Neural progenitor cell (in vitro differentiated cells): ENCODE measurements around the gene KIF15. TPM values are rescaled to one million over a fixed set of nuclear protein-coding genes. Genes with fewer than 3 reads are reported as not detected.

Source experiments
- DNase-seq: peaks from one replicate; pipeline ENCODE4 v3.0.0-alpha.2; 2016; ENCODE audit warnings: low spot score
- H2AFZ ChIP-seq: fragments of 200-600 bp; sonication (generic); replicated peaks from 2 replicates; pipeline ENCODE4 v1.6.1; 2016; ENCODE audit warnings: antibody characterized with exemption
- H3F3A ChIP-seq: fragments of 200-600 bp; sonication (generic); 2 replicates; pipeline ENCODE4 v1.6.1; 2016; ENCODE audit warnings: antibody characterized with exemption, low read depth
- H3K27ac ChIP-seq: fragments of 200-600 bp; sonication (generic); 2 replicates; pipeline ENCODE4 v1.5.1; 2016; ENCODE audit warnings: mild to moderate bottlenecking
- H3K27me3 ChIP-seq: fragments of 200-600 bp; sonication (generic); 2 replicates; pipeline ENCODE4 v1.6.1; 2016; ENCODE audit warnings: mild to moderate bottlenecking, moderate library complexity
- H3K36me3 ChIP-seq: fragments of 200-600 bp; sonication (generic); 2 replicates; pipeline ENCODE4 v1.5.1; 2016
- H3K4me1 ChIP-seq: fragments of 200-600 bp; sonication (generic); 2 replicates; pipeline ENCODE4 v1.6.1; 2016; ENCODE audit warnings: mixed run types
- H3K4me2 ChIP-seq: fragments of 200-600 bp; sonication (generic); 2 replicates; pipeline ENCODE4 v1.6.1; 2016
- H3K4me3 ChIP-seq: fragments of 200-600 bp; sonication (generic); 2 replicates; pipeline ENCODE4 v1.5.1; 2016
- H3K79me2 ChIP-seq: fragments of 200-600 bp; sonication (generic); 2 replicates; pipeline ENCODE4 v1.6.1; 2016; ENCODE audit warnings: low read depth
- H3K9ac ChIP-seq: fragments of 200-600 bp; sonication (generic); 2 replicates; pipeline ENCODE4 v1.6.1; 2016
- H3K9me3 ChIP-seq: fragments of 200-600 bp; sonication (generic); 2 replicates; pipeline ENCODE4 v1.5.1; 2016; ENCODE audit warnings: low read depth
- H4K20me1 ChIP-seq: fragments of 200-600 bp; sonication (generic); 2 replicates; pipeline ENCODE4 v1.6.1; 2016; ENCODE audit warnings: low read depth
- H3K27ac Mint-ChIP-seq: 3 replicates; pipeline ENCODE4 v1.8.0; 2021; ENCODE audit warnings: mixed read lengths
- H3K27me3 Mint-ChIP-seq: 2 replicates; pipeline ENCODE4 v1.8.0; 2022; ENCODE audit warnings: low read depth, mild to moderate bottlenecking, inconsistent platforms, moderate library complexity, mixed read lengths; ENCODE audit not compliant: insufficient read depth
- H3K36me3 Mint-ChIP-seq: 3 replicates; pipeline ENCODE4 v1.8.0; 2021; ENCODE audit warnings: mixed read lengths
- H3K4me1 Mint-ChIP-seq: 3 replicates; pipeline ENCODE4 v1.8.0; 2021; ENCODE audit warnings: mixed read lengths
- H3K4me3 Mint-ChIP-seq: 3 replicates; pipeline ENCODE4 v1.8.0; 2021; ENCODE audit warnings: mild to moderate bottlenecking, moderate library complexity, mixed read lengths
- H3K9me3 Mint-ChIP-seq: 3 replicates; pipeline ENCODE4 v1.8.0; 2020; ENCODE audit warnings: mixed read lengths
- EZH2 ChIP-seq: fragments of 200-600 bp; sonication (generic); IDR thresholded peaks from 2 replicates; pipeline ENCODE4 v1.6.1; 2017; ENCODE audit warnings: antibody characterized with exemption, mild to moderate bottlenecking, moderate library complexity
- EZH2phosphoT487 ChIP-seq: fragments of 200-600 bp; sonication (generic); IDR thresholded peaks from 2 replicates; pipeline ENCODE4 v1.6.1; 2017; ENCODE audit warnings: antibody characterized with exemption
- total RNA-seq: library from RNA; depleted of rRNA; stranded (reverse); fragments of >200 nt; gene quantifications from 2 replicates; pipeline ENCODE4 v1.2.3, GENCODE V29; 2015; ENCODE audit warnings: low replicate concordance
- TF ChIP-seq, protein P1 (sequence below): fragments of 200-600 bp; sonication (generic); IDR thresholded peaks from 2 replicates; pipeline ENCODE4 v1.5.1; 2017; ENCODE audit warnings: antibody characterized with exemption, mild to moderate bottlenecking

KIF15 gene
- total RNA-seq, 1 donor from 2014 or later = 83.4 TPM

DNA sequence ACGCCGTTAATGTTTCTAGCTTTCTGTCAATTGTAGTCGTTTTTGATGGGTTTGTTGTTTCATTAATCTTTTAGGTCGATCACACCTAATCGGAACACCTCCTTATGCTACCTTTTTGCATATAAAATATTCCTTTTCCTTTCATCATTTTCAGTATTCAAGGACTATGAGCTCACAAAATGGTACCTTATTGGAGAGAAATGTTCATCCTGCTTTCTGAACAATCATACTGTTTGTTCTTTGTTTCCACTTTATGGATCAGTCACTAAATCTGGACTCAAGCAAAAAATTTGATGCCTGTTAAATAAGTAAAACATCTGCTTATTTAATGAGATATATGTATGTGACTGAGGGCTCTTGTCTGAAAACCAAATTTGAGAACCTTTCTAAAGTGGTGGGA is 1.1 kb downstream of the KIF15 start:
- Histone ChIP-seq H3K9me3 (peaks cover 7% of the 10 kb centered on the region), H3K27me3 (no peaks in the 10 kb centered on the region), H3K36me3 (peaks cover 26% of the 10 kb centered on the region), H3K27ac (no peak overlapping the region), H3K4me2 (peak overlapping the region; percentile 93), H3K4me1 (no peaks in the 10 kb centered on the region), H3K9ac (peak overlapping the region; percentile 71), H3F3A (peaks cover 10% of the 10 kb centered on the region), H3K4me3 (peak overlapping the region; percentile 95), H4K20me1 (no peaks in the 10 kb centered on the region), H3K79me2 (peaks cover 95% of the 10 kb centered on the region), H2AFZ (peak overlapping the region; percentile 87)
- TF ChIP-seq EZH2 (no peak), EZH2phosphoT487 (no peak)
- TF ChIP-seq, protein P1, sequence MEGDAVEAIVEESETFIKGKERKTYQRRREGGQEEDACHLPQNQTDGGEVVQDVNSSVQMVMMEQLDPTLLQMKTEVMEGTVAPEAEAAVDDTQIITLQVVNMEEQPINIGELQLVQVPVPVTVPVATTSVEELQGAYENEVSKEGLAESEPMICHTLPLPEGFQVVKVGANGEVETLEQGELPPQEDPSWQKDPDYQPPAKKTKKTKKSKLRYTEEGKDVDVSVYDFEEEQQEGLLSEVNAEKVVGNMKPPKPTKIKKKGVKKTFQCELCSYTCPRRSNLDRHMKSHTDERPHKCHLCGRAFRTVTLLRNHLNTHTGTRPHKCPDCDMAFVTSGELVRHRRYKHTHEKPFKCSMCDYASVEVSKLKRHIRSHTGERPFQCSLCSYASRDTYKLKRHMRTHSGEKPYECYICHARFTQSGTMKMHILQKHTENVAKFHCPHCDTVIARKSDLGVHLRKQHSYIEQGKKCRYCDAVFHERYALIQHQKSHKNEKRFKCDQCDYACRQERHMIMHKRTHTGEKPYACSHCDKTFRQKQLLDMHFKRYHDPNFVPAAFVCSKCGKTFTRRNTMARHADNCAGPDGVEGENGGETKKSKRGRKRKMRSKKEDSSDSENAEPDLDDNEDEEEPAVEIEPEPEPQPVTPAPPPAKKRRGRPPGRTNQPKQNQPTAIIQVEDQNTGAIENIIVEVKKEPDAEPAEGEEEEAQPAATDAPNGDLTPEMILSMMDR = no peak
- H3K27ac Mint-ChIP-seq = peak overlapping the region; percentile 74
- DNase-seq = no peak
- peaks cover 8% of the 10 kb centered on the region for H3K4me1 Mint-ChIP-seq
- H3K36me3 Mint-ChIP-seq = peaks cover 61% of the 10 kb centered on the region
- H3K4me3 Mint-ChIP-seq = peak overlapping the region; percentile 93
- H3K9me3 Mint-ChIP-seq = peaks cover 58% of the 10 kb centered on the region
- peaks cover 12% of the 10 kb centered on the region for H3K27me3 Mint-ChIP-seq

DNA sequence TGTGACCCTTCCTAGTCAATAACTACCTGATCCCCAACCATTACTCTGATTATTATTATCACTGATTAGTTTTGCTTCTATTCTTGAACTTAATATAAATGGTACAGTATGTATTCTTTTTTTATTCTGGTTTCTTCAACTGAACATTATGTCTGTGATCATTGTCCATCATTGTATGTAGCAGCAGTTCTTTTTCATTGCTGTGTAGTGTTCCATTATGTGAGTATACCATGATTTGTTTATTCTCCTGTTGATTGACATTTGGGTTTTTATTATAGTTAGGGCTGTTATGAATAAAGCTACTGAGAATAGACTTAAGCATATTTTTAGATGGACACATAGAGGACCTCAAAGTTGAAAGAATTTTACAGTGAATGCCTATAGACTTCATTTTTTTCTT is 2.7 kb downstream of the KIF15 start:
- no peak overlapping the region for H3K4me3 ChIP-seq
- Mint-ChIP-seq H3K27ac (no peak overlapping the region), H3K27me3 (peaks cover 12% of the 10 kb centered on the region), H3K36me3 (peaks cover 59% of the 10 kb centered on the region), H3K9me3 (peaks cover 57% of the 10 kb centered on the region), H3K4me1 (peaks cover 8% of the 10 kb centered on the region), H3K4me3 (peak overlapping the region; percentile 31)
- peaks cover 4% of the 10 kb centered on the region for H3K9me3 ChIP-seq
- no peaks in the 10 kb centered on the region for H3K4me1 ChIP-seq
- H4K20me1 ChIP-seq = no peaks in the 10 kb centered on the region
- H2AFZ ChIP-seq = no peak overlapping the region
- H3K79me2 ChIP-seq = peaks cover 95% of the 10 kb centered on the region
- TF ChIP-seq EZH2phosphoT487 (no peak), EZH2 (no peak)
- TF ChIP-seq, protein P1 = no peak
- H3K27ac ChIP-seq = no peak overlapping the region
- H3K4me2 ChIP-seq = no peak overlapping the region
- H3K27me3 ChIP-seq = no peaks in the 10 kb centered on the region
- no peak for DNase-seq
- H3K36me3 ChIP-seq = peaks cover 16% of the 10 kb centered on the region
- peaks cover 10% of the 10 kb centered on the region for H3F3A ChIP-seq
- no peak overlapping the region for H3K9ac ChIP-seq

DNA sequence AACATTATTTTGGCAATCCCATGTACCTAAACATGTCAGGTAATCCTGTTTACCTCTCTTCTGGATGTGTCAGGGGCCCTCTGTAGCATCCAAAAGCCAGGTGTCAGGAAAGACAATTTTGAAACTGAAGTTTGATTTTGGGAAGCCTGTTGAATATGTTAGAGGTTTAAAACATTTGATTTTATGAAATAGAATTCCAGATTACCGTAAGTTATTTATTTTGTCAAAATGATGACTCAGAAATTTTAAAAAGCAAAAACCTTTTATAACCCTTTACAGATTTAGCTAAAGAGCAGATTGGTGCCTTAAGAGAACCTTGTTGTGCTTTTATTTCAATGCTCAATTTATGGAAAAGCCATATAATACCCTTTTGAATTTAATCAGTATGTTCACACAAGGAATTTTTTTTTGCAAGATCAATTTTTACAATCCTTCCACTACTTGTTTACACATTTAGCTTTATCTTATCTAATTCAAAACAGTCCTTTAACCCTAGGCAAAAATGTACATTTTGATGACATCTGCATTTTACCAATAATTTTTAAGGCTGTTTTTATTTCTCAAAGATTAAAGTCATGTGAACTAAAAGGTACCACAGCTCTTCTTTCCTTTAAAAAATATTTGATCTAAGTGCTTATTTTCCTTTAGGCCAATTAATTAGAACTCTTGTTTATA is 10.0 kb downstream of the KIF15 start:
- no peak overlapping the region for H3K4me3 Mint-ChIP-seq

More for the DNA sequence above, 10.0 kb downstream of the KIF15 start:
- Histone ChIP-seq H3K27me3 (no peaks in the 10 kb centered on the region), H3K36me3 (peaks cover 36% of the 10 kb centered on the region), H3K4me2 (no peak overlapping the region), H3K79me2 (peaks cover 81% of the 10 kb centered on the region), H3K9me3 (peaks cover 30% of the 10 kb centered on the region), H3K4me3 (no peak overlapping the region), H2AFZ (no peak overlapping the region), H4K20me1 (no peaks in the 10 kb centered on the region), H3K9ac (no peak overlapping the region), H3K4me1 (no peaks in the 10 kb centered on the region), H3K27ac (no peak overlapping the region), H3F3A (no peaks in the 10 kb centered on the region)
- H3K9me3 Mint-ChIP-seq = peaks cover 72% of the 10 kb centered on the region
- TF ChIP-seq EZH2 (no peak), EZH2phosphoT487 (no peak)
- TF ChIP-seq, protein P1 = no peak
- no peaks in the 10 kb centered on the region for H3K27me3 Mint-ChIP-seq
- H3K36me3 Mint-ChIP-seq = peaks cover 66% of the 10 kb centered on the region
- DNase-seq = no peak
- H3K27ac Mint-ChIP-seq = no peak overlapping the region
- no peaks in the 10 kb centered on the region for H3K4me1 Mint-ChIP-seq
